Adrenal gland (tissue), 12 donors: ENCODE measurements around the gene MARF1. TPM values are rescaled to one million over a fixed set of nuclear protein-coding genes. Genes with fewer than 3 reads are reported as not detected.
"Not testable (repeated sequence)": the region's sequence is repeated elsewhere in the genome, so short reads cannot be mapped to it uniquely, and the experiment has no call there.

Experiments used
- DNase-seq, 7 donors: peaks; one replicate each; pipeline ENCODE4 v3.0.0-alpha.2; 2019 to 2020
- H3K27ac ChIP-seq, 5 donors: fragments of 200-600 bp; sonication (generic) in 4 of 5; 1 replicate in 3 of 5; 2 replicates in 2 of 5; pipeline versions ENCODE4 v1.5.1 to v1.8.0; 2016 to 2020; ENCODE audit warnings: mild to moderate bottlenecking in 1 of 5
- H3K27me3 ChIP-seq: fragments of 200-600 bp; 2 replicates; pipeline ENCODE4 v1.8.0; 2021
- H3K36me3 ChIP-seq, 2 donors: fragments of 200-600 bp; replicated peaks in 1 of 2; 1 replicate in 1 of 2; 2 replicates in 1 of 2; pipeline versions ENCODE4 v1.5.1 to v1.8.0; 2018 to 2022
- H3K4me1 ChIP-seq, 2 donors: fragments of 200-600 bp; replicated peaks in 1 of 2; 1 replicate in 1 of 2; 2 replicates in 1 of 2; pipeline versions ENCODE4 v1.5.1 to v1.8.0; 2018 to 2021
- H3K4me3 ChIP-seq, 4 donors: fragments of 200-600 bp; sonication (generic) in 3 of 4; one replicate each; pipeline ENCODE4 v1.5.1; 2016 to 2018
- H3K9me3 ChIP-seq, 3 donors: fragments of 200-600 bp; sonication (generic) in 1 of 3; replicated peaks in 1 of 3; 1 replicate in 2 of 3; 2 replicates in 1 of 3; pipeline versions ENCODE4 v1.5.1 to v1.8.0; 2016 to 2021
- CTCF ChIP-seq, 6 experiments: fragments of 450-650 bp in 4 of 6; fragments of 200-600 bp in 2 of 6; sonication (generic) in 1 of 6; IDR thresholded peaks; 1 replicate in 5 of 6; 2 replicates in 1 of 6; pipeline versions ENCODE4 v1.5.1 to v1.8.0; 2016 to 2021; ENCODE audit warnings: antibody characterized with exemption in 6 of 6, mild to moderate bottlenecking in 2 of 6, moderate library complexity in 1 of 6
- POLR2A ChIP-seq, 2 donors: fragments of 450-650 bp; IDR thresholded peaks; one replicate each; pipeline ENCODE4 v1.6.1; 2017; ENCODE audit warnings: antibody characterized with exemption in 2 of 2, mild to moderate bottlenecking in 2 of 2, moderate library complexity in 1 of 2
- WGBS, 4 donors: extraction: QIAGEN DNeasy Blood & Tissue Kit in 2 of 4; methylation state at CpG; one replicate each; pipeline versions ENCODE4 v1.1.5 to v1.1.7; 2013 to 2017; 5-methylcytosine and 5-hydroxymethylcytosine counted together
- intact Hi-C, 2 donors: fragments of 100-400 bp; cut with DNase I; formaldehyde crosslinking; loops; one replicate each; pipeline versions ENCODE4 v1.14.1 to v1.15.0; 2022 to 2023
- polyA plus RNA-seq, 3 donors: library from polyadenylated mRNA; stranded (reverse); fragments of 200-250 nt in 2 of 3; fragments of 350-450 nt in 1 of 3; fragmentation: Illumina TruSeq in 1 of 3; extraction: RNeasy Lipid Tissue Mini Kit (QIAGEN cat#74804) in 1 of 3; gene quantifications; one replicate each; pipeline ENCODE4 v1.2.3, GENCODE V29; 2013 to 2014
- total RNA-seq, 9 donors: library from RNA; depleted of rRNA in 4 of 9; stranded (reverse); fragments of >200 nt in 4 of 9; fragments of 120-200 nt in 1 of 9; fragmentation: NEBNext Ultra II Directional in 1 of 9; extraction: Animal tissue kit (Norgen Biotek cat#: 25700) in 1 of 9; gene quantifications; one replicate each; pipeline versions ENCODE4 v1.1.0 to v1.2.4, GENCODE V29; 2013 to 2023
- donor health status: healthy with polysubstance abuse.
- donor health status: Bipolar disorder and iron deficiency.
- donor health status: DM: yes; HTN: yes; CAD: no.
- donor health status: DM: no; HTN: no; CAD: no.
- donor health status: DM: no; HTN: no; CAD: no.
- donor health status: DM: yes; HTN: yes; CAD: no.

Gene MARF1
- total and polyA plus RNA-seq, 12 donors, result 13.2 to 77.9 (median 34.2) TPM

- Histone ChIP-seq H3K4me3 (no peak overlapping the region), H3K9me3 (no peaks in the 10 kb centered on the region), H3K4me1 (peaks cover 0 to 15% of the 10 kb centered on the region in 2 donors), H3K36me3 (no peaks in the 10 kb centered on the region), H3K27ac (no peak overlapping the region), H3K27me3 (no peaks in the 10 kb centered on the region)
- peak in 2 of 7 donors; percentile 10 to 45 for DNase-seq
- WGBS, 4 donors, result 84 to 91% (median 88%) methylated on average over 14 of the region's 14 CpGs
- intact Hi-C loops, result no loop called here
- no peak for TF ChIP-seq CTCF (IDR thresholded peaks at IDR 0.05)
- no peak for TF ChIP-seq POLR2A (IDR thresholded peaks at IDR 0.05)
Measured at GRCh38 chr16:15652293-15653001, 9.5 kb upstream of the MARF1 start.

- WGBS, 4 donors, result 0 to 2% (median 1%) methylated on average over 16 to 18 of the region's 18 CpGs
- H3K4me3 ChIP-seq, result peak overlapping the region; percentile 60 to 97 (median 73)
- peak in 5 of 7 donors; percentile 6 to 52 (median 26) for DNase-seq
- peaks cover 0 to 15% of the 10 kb centered on the region in 2 donors for H3K4me1 ChIP-seq
- H3K9me3 ChIP-seq, result no peaks in the 10 kb centered on the region
- H3K27me3 ChIP-seq, result no peaks in the 10 kb centered on the region
- no peaks in the 10 kb centered on the region for H3K36me3 ChIP-seq
- TF ChIP-seq POLR2A (IDR thresholded peaks at IDR 0.05) (no peak), CTCF (IDR thresholded peaks at IDR 0.05) (no peak)
- peak overlapping the region in 4 of 5 donors; percentile 29 to 91 (median 67) for H3K27ac ChIP-seq
- intact Hi-C loops, result no loop called here
Measured at GRCh38 chr16:15650698-15651171, 7.8 kb upstream of the MARF1 start.

- H3K27ac ChIP-seq, result peak within 1 kb of the TSS; percentile 4 to 91 (median 56)
- no peaks in the 10 kb centered on the region for H3K9me3 ChIP-seq
- intact Hi-C loops, result no loop called here
- H3K4me1 ChIP-seq, result peaks cover 0 to 15% of the 10 kb centered on the region in 2 donors
- H3K4me3 ChIP-seq, result peak within 1 kb of the TSS; percentile 60 to 97 (median 73)
- WGBS, 4 donors, result 0 to 1% (median 1%) methylated on average over 16 to 71 of the region's 71 CpGs
- TF ChIP-seq POLR2A (IDR thresholded peaks at IDR 0.05) (peak; percentile 13 to 68), CTCF (IDR thresholded peaks at IDR 0.05) (no peak)
- peak; percentile 89 to 94 (median 93) for DNase-seq
- no peaks in the 10 kb centered on the region for H3K27me3 ChIP-seq
- no peaks in the 10 kb centered on the region for H3K36me3 ChIP-seq
Measured at GRCh38 chr16:15650019-15650697, 7.2 kb upstream of the MARF1 start, which contains the start of gene NDE1. Gene NDE1 (plus strand): TSS chr16:15650245. CDS start chr16:15664779, 14,534 bp downstream.

- Histone ChIP-seq H3K9me3 (no peaks in the 10 kb centered on the region), H3K27ac (peak overlapping the region in 3 of 5 donors; percentile 4 to 91 (median 56)), H3K4me1 (peaks cover 0 to 15% of the 10 kb centered on the region in 2 donors), H3K4me3 (peak overlapping the region in 1 of 4 donors; percentile 83), H3K27me3 (no peaks in the 10 kb centered on the region), H3K36me3 (no peaks in the 10 kb centered on the region)
- WGBS, 4 donors, result 0 to 1% (median 0%) methylated on average over 9 to 14 of the region's 14 CpGs
- DNase-seq, result no peak
- intact Hi-C loops, result no loop called here
- TF ChIP-seq CTCF (IDR thresholded peaks at IDR 0.05), result no peak
- no peak for TF ChIP-seq POLR2A (IDR thresholded peaks at IDR 0.05)
Measured at GRCh38 chr16:15649727-15650018, 6.7 kb upstream of the MARF1 start.

- H3K9me3 ChIP-seq, intact Hi-C loops, H3K27me3 ChIP-seq, DNase-seq, H3K36me3 ChIP-seq: not testable (repeated sequence)
- Histone ChIP-seq H3K27ac (peak overlapping the region in 2 of 5 donors; percentile 4 to 91), H3K4me3 (peak overlapping the region in 1 of 4 donors; percentile 83), H3K4me1 (peaks cover 0 to 16% of the 10 kb centered on the region in 2 donors)
- 56 to 63% (median 61%) methylated on average over 17 of the region's 17 CpGs for WGBS, 4 donors
Measured at GRCh38 chr16:15649311-15649710, 6.4 kb upstream of the MARF1 start.
